Thoracic aorta (tissue), 2 donors: ENCODE measurements around the gene SSBP3. TPM values are rescaled to one million over a fixed set of nuclear protein-coding genes. Genes with fewer than 3 reads are reported as not detected.
"Not testable (repeated sequence)": the region's sequence is repeated elsewhere in the genome, so short reads cannot be mapped to it uniquely, and the experiment has no call there.

Experiments
- ATAC-seq: fragments of 150-250 bp; one replicate; pipeline ENCODE4 v1.8.0; 2017; ENCODE audit warnings: low read depth; ENCODE audit not compliant: insufficient number of reproducible peaks, low FRiP score
- DNase-seq: peaks from one replicate; pipeline ENCODE4 v3.0.0-alpha.2; 2020; ENCODE audit warnings: low spot score
- H3K27ac ChIP-seq, 2 donors: fragments of 200-600 bp; sonication (generic); 1 replicate in 1 of 2; 2 replicates in 1 of 2; pipeline ENCODE4 v1.5.1; 2016; ENCODE audit warnings: mild to moderate bottlenecking in 2 of 2, moderate library complexity in 2 of 2
- H3K27me3 ChIP-seq: fragments of 200-600 bp; sonication (generic); replicated peaks from 2 replicates; pipeline ENCODE4 v1.6.0; 2016; ENCODE audit warnings: mild to moderate bottlenecking; ENCODE audit not compliant: insufficient read depth
- H3K36me3 ChIP-seq: fragments of 200-600 bp; sonication (generic); one replicate; pipeline ENCODE4 v1.5.1; 2016
- H3K4me1 ChIP-seq, 2 donors: fragments of 200-600 bp; sonication (generic); 1 replicate in 1 of 2; 2 replicates in 1 of 2; pipeline versions ENCODE4 v1.5.1 to v1.6.0; 2016; ENCODE audit warnings: low read depth in 2 of 2, mild to moderate bottlenecking in 1 of 2; ENCODE audit not compliant: control insufficient read depth in 1 of 2
- H3K4me3 ChIP-seq: fragments of 200-600 bp; sonication (generic); 2 replicates; pipeline ENCODE4 v1.5.1; 2016; ENCODE audit warnings: mild to moderate bottlenecking
- H3K9me3 ChIP-seq: fragments of 200-600 bp; sonication (generic); 2 replicates; pipeline ENCODE4 v1.5.1; 2016
- CTCF ChIP-seq: fragments of 200-600 bp; sonication (generic); IDR thresholded peaks from one replicate; pipeline ENCODE4 v1.5.1; 2019; ENCODE audit warnings: antibody characterized with exemption
- total RNA-seq, 2 donors: library from RNA; depleted of rRNA; stranded (reverse); fragments of >200 nt; gene quantifications; one replicate each; pipeline versions ENCODE4 v1.1.0 to v1.2.3, GENCODE V29; 2016

Gene SSBP3
- total RNA-seq, 2 donors from 2014 or later: 33.4 to 87.1 TPM

GRCh38 chr1:54428837-54429518, 22.8 kb upstream of the SSBP3 start:
- no peaks in the 10 kb centered on the region for H3K4me1 ChIP-seq
- H3K27me3 ChIP-seq: no peaks in the 10 kb centered on the region
- no peaks in the 10 kb centered on the region for H3K36me3 ChIP-seq
- DNase-seq (no peak), ATAC-seq (no peak)
- TF ChIP-seq CTCF: no peak
- no peak overlapping the region for H3K27ac ChIP-seq
- H3K4me3 ChIP-seq: no peak overlapping the region
- H3K9me3 ChIP-seq: no peaks in the 10 kb centered on the region

GRCh38 chr1:54425152-54425584, 19.0 kb upstream of the SSBP3 start:
- Histone ChIP-seq H3K4me1 (no peaks in the 10 kb centered on the region), H3K9me3 (no peaks in the 10 kb centered on the region), H3K27me3 (no peaks in the 10 kb centered on the region), H3K27ac (no peak overlapping the region), H3K4me3 (no peak overlapping the region), H3K36me3 (no peaks in the 10 kb centered on the region)
- ATAC-seq: no peak
- TF ChIP-seq CTCF: no peak
- no peak for DNase-seq

- no peak for ATAC-seq
- H3K36me3 ChIP-seq: no peaks in the 10 kb centered on the region
- no peak for DNase-seq
- H3K27ac ChIP-seq: no peak overlapping the region
- H3K27me3 ChIP-seq: no peaks in the 10 kb centered on the region
- H3K9me3 ChIP-seq: no peaks in the 10 kb centered on the region
- no peak overlapping the region for H3K4me3 ChIP-seq
- no peak for TF ChIP-seq CTCF
- no peaks in the 10 kb centered on the region for H3K4me1 ChIP-seq
Measured at GRCh38 chr1:54424398-54424797, 18.2 kb upstream of the SSBP3 start.

- TF ChIP-seq CTCF: no peak
- Histone ChIP-seq H3K9me3 (no peaks in the 10 kb centered on the region), H3K27me3 (no peaks in the 10 kb centered on the region), H3K27ac (no peak overlapping the region), H3K4me1 (no peaks in the 10 kb centered on the region), H3K36me3 (no peaks in the 10 kb centered on the region), H3K4me3 (no peak overlapping the region)
- DNase-seq (no peak), ATAC-seq (no peak)
Measured at GRCh38 chr1:54421101-54421504, 14.9 kb upstream of the SSBP3 start.

GRCh38 chr1:54418598-54418997, 12.4 kb upstream of the SSBP3 start:
- not testable (repeated sequence) for H3K4me1 ChIP-seq

GRCh38 chr1:54417123-54417522, 10.9 kb upstream of the SSBP3 start:
- no peak for TF ChIP-seq CTCF
- no peak for DNase-seq
- Histone ChIP-seq H3K27me3 (no peaks in the 10 kb centered on the region), H3K27ac (no peak overlapping the region), H3K36me3 (no peaks in the 10 kb centered on the region), H3K4me3 (no peak overlapping the region), H3K9me3 (no peaks in the 10 kb centered on the region), H3K4me1 (no peaks in the 10 kb centered on the region)
- no peak for ATAC-seq

More at GRCh38 chr1:54418598-54418997, 12.4 kb upstream of the SSBP3 start:
- H3K27me3 ChIP-seq, H3K9me3 ChIP-seq, H3K36me3 ChIP-seq, H3K27ac ChIP-seq, ATAC-seq, DNase-seq, H3K4me3 ChIP-seq: not testable (repeated sequence)
